ELF-1 (cell line): Measurements from ENCODE around the gene SEC23IP.
"Not testable (repeated sequence)": the region's sequence is repeated elsewhere in the genome, so short reads cannot be mapped to it uniquely, and the experiment has no call there.

Experiments
- DNase-seq: peaks from one replicate; pipeline ENCODE4 v3.0.0-alpha.2; 2016; ENCODE audit warnings: low read depth, low spot score

The SEC23IP gene

DNA sequence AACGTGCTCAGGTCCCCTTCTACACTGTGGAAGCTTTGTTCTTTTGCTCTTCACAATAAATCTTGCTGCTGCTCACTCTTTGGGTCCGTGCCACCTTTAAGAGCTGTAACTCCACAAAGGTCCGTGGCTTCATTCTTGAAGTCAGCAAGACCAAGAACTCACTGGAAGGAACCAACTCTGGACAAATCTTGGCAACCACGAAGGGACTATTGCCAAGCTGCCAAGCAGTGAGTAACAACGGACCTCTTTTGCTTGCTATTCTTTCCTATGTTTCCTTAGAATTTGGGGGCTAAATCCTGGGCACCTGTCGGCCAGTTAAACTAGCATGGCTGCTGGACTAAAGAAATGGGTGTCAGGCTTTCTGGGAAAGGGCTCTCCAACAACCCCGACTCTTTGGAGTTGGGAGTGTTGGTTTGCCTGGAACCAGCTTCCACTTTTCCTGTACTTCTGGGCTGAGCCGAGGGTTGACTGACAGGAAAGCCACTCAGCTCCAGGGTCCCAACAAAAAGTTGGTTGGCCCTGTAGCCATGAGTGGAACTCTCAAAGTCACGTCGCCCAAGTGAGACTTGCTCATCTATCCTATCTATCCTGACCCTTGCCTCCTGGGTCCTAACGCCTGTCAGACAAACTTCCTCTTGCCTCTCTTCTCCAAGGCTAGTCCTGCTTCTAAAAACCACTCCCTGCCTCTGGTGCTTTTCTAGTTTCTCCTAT, 8.5 kb upstream of the SEC23IP start:
- DNase-seq = not testable (repeated sequence)

DNA sequence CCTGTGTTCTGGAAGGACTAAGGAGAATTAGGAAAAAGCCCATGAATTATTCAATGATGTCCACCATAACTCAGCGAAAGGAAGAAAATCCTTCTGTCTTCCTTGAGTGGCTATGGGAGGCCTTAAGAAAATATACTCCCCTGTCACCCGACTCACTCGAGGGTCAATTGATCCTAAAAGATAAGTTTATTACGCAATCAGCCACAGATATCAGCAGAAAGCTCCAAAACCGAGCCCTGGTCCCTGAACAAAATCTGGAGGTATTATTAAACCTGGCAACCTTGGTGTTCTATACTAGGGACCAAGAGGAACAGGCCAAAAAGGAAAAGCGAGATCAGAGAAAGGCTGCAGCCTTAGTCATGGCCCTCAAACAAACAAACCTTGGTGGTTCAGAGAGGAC, 6.5 kb upstream of the SEC23IP start:
- not testable (repeated sequence) for DNase-seq

DNA sequence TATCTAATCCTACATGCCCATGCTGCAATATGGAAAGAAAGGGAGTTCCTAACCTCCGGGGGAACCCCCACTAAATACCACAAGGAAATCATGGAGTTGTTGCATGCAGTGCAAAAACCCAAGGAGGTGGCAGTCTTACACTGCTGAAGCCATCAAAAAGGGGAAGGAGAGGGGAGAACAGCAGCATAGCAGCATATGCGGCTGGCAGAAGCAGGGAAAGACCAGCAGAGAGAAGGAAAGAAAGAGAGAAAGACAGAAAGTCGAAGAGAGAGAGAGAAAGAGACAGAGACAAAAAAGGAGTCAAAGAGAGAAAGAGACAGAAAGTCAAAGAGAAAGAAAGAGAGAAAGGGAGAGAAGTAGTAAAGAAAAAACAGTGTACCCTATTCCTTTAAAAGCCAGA, 3.8 kb upstream of the SEC23IP start:
- not testable (repeated sequence) for DNase-seq

DNA sequence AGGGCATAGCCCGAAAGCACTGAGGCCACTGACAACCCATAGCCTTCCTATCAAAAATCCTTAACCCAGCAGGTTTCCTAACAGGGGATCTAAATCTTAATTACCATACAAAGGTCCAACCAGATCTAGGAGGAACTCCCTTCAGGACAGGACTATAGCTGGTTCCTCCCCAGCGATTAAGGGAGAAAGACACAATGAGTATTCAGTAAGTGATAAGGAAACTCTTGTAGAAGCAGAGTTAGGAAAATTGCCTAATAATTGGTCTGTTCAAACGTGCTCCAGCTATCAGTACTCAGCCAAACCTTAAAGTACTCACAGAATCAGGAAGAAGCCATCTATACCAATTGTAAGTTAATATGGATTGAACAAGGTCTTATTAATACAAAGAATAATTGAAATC, 3.3 kb upstream of the SEC23IP start:
- DNase-seq = not testable (repeated sequence)

DNA sequence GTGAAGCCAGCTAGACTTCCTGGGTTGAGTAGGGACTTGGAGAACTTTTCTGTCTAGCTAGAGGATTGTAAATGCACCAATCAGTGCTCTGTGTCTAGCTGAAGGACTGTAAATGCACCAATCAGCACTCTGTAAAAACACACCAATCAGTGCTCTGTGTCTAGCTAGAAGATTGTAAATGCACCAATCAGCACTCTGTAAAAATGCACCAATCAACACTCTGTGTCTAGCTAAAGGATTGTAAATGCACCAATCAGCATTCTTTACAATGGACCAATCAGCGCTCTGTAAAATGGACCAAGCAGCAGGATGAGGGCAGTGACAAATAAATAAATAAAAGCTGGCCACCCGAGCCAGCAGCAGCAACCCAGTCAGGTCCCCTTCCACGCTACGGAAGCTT, 2.2 kb upstream of the SEC23IP start:
- DNase-seq = not testable (repeated sequence)

DNA sequence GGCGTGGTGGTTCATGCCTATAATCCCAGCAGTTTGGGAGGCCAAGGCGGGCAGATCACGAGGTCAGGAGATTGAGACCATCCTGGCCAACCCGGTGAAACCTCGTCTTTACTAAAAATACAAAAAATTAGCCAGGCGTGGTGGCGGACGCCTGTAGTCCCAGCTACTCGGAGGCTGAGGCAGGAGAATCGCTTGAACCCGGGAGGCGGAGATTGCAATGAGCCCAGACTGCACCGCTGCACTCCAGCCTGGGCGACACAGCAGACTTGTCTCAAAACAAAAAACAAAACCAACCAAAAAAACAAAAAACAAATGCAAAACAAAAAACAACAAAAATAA, 712 bp upstream of the SEC23IP start:
- DNase-seq = not testable (repeated sequence)

DNA sequence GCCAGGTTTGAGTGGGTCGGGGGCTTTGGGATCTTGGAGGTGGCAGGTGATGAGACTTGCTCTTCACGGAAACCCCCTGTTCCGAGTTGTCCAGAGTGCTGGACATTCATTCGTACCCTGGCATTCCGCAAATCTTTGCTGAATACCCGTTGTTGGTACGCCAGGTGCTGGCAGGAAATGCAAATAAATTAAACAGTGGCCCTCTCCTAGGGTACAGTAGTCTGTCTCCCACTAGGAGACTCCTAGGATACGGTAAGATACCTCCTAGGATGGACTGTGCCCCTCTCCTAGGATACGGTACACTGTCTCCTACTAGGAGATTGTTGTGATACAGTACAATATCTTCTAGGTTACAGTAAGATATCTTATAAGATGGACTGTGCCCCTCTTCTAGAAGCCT, 544 bp downstream of the SEC23IP start:
- DNase-seq = peak; percentile 9

DNA sequence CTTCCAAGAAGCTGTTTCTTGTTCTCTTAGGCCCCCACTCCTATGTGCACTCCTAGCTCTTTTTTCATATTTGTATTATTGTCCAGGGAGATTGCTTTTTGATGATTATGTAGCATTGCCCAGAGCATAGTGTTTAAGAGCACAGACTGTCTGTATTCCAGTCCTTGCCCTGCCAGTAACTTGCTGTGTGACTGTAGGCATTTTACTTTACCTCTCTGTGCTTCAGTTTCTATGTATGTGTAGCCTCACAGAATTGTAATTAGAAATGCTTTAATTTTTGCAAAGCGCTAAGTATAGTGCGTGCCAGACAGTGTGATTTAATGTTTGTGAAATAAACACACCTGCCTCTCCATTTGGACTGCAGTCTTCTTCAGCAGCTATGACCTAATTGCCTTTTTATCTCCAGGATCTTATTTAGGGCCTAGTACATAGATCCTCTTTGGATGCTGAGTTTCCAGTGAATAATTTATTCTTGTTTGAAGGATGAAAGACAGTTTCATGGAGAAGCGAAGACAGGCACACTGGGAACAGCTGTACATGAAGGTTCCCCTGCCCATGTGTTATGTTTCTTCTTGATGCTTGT, 1.4 kb downstream of the SEC23IP start:
- DNase-seq = no peak

DNA sequence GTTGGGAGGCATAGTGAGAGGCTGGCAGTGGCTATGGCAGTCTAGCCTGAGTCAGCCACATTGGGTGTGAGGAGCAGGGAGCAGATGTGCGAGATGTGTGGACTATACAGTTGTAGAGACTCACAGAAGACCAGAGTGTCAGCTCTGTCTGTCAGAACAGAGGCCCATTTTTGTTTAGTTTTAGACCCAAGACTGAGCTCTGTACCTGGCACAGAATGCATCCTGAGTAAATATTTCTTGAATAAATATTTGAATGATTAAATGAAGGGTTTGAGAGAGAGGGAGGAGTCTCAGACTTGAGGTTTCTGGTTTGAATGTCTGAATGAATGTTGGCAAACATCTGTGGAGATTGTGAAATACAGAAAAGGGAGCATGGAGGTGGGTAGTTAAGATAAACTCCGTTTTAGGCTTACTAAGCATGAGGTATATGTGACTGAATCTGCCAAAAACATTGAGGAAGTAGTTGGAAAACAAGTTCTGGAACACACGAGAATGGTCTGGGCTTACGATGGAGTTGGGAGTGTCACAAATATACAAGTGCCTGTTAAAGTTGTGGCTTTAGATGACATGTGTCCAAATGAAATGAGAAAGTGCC, 3.6 kb downstream of the SEC23IP start:
- no peak for DNase-seq

DNA sequence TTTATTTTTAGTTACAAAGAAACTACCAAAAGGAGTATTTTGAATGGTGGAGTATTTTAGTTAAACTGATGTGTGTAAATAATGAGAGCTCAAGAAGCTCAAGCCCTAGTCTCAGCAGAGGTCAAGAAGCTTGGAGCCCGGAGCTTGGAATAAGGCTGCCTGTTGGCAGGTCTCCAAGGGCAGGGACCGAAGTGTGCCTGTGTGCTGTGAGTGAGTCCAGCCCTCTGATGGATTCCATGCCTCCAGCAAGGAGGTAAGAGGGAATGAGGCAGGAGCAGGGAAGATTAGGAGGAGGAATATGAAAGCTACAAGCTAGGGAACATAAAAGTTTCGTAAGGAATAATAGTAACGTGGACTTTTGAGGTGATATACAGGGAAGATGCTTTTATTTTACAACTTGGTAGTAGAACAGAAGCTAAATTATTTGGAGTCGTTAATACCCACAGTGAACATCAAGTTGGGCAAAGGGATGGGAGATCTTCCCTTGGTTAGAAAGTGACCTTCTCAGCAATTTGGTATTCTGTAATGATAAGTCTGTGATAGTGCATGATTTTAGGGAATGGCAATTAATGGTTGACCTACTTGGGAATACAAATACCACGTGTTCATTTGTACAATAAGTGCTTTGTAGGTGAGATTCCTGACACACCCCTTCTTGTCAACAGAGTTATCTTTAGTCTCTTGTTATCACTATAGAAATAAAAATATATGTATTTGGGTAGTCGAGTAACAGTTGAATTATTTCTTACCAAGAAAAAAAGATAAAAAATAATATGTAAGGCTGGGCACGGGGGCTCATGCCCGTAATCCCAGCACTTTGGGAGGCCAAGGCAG, 4.6 kb downstream of the SEC23IP start:
- no peak for DNase-seq

DNA sequence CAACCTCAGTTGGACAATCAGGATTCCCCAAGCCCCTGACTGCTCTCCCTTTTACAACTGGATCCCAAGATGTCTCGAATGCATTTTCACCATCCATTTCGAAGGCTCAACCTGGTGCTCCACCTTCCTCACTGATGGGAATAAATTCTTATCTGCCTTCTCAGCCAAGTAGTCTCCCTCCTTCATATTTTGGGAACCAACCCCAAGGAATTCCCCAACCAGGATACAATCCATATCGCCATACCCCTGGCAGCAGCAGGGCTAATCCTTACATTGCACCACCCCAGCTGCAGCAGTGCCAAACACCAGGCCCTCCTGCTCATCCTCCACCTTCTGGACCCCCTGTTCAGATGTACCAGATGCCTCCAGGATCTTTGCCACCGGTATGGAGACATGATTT, 6.0 kb downstream of the SEC23IP start:
- DNase-seq = no peak

DNA sequence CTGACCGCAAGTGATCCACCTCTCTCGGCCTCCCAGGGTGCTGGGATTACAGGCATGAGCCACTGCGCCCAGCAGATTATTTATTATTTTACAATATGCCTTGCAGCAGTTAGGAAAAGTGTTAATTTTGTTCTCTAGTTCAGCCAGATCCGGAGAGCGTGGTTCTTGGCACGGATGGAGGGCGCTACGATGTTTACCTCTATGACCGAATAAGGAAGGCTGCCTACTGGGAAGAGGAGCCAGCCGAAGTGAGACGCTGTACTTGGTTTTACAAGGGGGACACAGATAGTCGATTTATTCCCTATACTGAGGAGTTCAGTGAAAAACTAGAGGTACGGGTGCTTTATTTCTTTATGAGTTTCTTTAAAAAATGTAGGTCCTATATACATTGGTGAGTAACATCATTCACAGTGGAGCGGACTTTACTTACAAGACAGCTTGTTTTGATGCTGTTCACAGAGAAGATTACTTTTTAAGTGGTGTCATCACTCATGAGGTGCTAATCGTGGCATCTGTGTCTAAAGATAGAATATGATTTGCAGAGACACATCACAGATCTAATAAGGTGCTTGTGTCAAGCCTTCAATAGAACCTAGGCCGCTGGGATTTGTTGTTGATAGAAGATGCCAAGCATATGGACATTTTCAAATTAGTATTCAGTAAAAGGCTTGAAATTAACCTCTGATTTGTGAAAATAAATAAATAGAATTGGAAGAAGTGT, 11.6 kb downstream of the SEC23IP start:
- no peak for DNase-seq

DNA sequence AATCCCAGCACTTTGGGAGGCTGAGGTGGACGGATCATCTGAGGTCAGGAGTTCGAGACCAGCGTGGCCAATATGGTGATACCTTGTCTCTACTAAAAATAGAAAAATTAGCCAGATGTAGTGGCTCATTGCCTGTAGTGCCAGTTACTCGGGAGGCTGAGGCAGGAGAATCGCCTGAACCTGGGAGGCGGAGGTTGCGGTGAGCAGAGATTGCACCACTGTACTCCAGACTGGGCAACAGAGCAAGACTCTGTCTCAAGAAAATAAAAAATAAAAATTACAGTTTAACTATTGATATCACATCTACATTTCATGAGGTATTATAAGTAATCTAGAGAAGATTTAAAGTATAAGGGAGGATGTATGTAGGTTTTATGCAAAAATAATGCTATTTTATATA, 15.2 kb downstream of the SEC23IP start:
- not testable (repeated sequence) for DNase-seq

DNA sequence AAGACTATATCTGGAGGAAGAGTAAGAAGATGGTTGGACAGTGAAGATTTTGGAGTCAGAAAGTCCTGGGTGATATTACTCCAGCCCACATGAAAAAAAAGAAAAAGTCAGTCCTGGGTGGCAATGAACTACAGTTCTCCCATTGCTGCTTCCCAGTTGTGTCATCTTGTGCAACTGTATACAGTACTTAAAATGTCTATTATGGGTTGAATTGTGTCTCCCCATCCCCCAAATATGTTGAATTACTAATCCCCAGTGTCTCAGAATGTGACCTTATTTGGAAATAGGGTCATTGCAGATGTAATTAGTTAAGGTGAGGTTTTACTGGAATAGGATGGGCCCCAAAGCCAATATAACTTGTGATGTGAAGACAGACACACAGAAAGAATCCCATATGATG, 15.6 kb downstream of the SEC23IP start:
- DNase-seq = no peak

DNA sequence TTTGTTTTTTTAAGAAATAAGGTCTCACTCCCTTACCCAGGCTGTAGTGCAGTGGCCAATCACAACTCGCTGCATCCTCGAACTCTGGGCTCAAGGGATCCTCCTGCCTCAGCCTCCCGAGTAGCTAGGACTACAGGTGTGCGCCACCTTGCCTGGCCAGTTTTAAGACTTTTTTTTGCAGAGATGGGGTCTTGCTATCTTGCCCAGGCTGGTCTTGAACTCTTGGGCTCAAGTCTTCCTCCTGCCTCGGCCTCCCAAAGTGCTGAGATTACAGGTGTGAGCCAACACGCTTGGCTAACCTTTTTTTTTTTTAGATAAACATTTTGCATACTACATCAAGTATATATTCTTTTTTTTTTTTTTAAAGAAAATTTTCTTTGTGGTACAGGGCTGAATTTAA, 18.2 kb downstream of the SEC23IP start:
- no peak for DNase-seq

DNA sequence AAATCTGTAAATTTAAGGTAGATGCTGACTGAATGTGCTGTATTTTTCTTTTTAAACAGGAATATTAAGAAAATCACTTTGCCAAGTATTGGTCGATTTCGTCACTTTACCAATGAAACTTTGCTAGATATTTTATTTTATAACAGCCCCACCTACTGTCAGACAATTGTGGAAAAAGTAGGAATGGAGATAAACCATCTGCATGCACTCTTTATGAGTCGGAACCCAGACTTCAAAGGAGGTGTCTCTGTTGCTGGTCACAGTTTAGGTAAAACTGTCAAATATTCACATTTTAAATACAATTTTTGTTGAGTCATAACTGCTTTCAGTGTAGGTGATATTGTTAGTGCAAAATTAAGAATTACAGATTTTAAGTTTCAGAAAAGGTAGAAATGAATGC, 25.2 kb downstream of the SEC23IP start:
- DNase-seq = no peak

DNA sequence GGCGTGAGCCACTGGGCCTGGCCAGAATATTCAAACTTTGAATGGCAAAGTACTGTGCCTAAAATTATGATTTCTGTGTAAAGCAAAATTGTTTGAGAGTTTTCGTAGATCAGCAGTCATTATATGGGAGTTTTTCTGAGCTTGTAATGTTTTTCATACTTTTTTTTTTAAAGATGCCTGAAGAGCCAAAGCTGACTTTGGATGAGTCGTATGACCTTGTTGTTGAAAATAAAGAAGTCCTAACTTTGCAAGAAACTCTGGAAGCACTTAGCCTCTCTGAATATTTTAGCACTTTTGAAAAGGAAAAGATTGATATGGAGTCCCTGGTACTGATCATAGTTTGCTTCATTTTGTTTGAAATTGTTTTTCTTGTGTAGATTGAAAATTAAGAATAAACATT, 26.7 kb downstream of the SEC23IP start:
- no peak for DNase-seq

DNA sequence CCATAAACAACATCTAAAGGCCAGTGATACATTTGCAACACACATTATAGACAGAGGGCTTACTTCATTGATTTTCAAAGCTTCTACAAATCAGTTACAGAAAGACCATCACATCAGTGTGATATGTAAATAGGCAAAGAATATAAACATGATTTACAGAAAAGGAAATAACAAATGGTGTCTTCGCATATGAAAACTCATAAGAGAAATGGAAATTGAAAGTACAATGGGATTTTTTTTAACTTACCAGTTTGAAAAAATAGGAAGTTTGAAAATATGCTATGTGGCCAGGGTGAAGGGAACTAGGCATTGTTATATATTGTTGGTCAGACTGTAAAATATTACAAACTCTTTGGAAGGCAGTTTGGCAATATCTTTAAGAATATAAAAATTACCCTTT, 27.3 kb downstream of the SEC23IP start:
- DNase-seq = no peak

DNA sequence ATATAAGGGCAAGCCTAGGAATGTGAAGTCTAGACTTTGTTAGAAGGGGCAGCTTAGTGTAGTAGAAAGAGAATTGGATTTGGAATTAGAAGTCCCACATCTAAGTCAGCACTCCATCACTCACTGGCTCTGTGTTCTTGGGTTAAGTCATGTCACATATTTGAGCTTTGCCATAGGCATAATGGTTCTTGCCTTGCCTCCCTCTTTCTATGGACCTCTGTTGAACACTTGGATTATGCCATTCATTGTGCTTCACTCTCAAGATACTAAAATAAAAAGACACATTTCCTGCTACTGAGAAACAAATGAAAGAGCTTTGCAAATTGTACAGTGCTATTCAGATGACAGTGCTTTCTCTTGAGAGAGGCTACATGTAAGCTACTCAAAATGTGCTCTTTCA, 35.9 kb downstream of the SEC23IP start:
- DNase-seq = no peak

DNA sequence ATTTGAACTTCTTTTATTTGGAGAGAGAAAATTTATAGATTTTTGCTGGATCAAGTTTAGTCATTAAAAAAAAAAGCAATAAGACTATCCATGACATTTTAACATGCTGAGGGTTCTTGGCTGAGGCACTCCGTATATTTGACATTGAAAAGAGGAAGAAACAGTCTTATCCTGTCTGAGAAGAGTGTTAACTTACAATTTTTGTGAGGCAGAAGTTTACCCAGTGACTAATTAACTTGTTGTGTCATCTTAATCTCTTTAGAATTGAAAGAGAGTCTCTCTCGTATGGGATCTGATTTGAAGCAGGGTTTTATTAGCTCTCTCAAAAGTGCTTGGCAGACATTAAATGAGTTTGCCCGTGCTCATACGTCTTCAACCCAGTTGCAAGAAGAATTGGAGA, 39.3 kb downstream of the SEC23IP start:
- no peak for DNase-seq

DNA sequence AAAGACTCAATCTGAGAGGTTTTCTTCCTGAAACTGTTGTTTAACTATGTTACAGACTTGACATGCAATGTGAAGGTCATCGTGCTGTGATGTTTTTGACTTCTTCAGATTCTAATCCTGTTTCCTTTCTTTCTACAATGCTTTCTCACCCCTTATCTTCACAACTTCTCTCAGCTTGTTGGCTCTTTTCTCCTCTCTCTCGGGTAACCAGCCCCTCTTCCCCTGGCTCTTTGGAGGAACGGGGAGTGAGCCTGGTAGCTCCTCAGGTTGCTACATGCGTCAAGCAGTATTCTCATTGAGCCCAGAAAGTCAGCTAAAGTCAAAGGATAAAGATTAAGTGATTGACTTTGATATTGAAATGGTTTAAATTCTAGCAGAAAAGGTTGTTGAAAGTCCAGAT, 40.1 kb downstream of the SEC23IP start:
- DNase-seq = no peak

DNA sequence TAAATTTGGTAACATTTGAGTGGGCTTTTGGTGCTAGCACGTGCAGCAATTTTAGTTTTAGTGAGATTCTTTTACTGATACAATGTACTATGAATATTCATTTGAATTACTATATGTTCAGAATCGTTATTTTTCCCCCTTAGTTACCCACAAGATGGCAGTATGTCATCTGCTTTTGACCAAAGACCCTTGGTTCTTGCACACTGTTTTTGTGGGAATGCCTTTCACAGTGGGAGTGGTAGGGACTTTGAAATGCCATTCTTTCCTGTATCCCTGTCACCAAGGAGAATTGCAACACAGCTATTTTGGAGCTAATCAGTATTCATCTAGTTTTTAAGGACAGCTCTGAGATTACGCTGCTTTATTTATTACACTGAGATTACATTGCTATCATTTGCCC, 40.6 kb downstream of the SEC23IP start:
- DNase-seq = peak; percentile 8
